Measurements from ENCODE around the gene TTC17.

DNA sequence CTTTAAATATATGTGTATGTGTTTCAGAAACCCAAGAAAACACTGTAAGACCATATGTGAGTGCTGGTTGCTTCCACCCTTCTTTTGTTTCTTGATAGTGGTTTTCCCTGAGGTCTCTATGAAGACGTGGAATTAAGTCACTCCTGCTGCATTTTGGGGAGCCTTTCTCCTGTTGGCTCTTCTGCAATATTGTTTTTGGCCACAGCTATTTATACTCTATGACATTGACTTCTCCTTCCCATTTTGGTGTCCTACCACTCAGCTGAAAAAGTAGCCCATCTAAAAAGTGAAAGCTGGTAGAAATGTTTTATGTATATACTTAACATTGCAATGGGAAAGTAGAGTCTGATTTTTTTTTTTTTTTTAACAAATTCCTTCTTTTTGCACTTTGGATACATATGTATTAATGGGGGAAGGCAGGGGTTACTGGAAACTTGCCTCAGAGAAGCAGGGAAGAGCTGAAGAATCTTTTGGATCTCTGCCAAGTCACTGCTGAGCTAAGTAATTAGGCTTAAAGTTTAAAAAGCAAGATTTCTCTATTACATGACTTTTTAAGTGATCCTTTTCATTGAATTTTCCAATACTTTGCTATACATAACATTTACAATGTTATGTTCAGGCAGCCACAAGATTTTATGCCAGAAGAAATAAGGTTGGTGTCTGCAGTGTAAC lies 1.8 kb downstream of the TTC17 start:
- TF ChIP-seq, protein P1, sequence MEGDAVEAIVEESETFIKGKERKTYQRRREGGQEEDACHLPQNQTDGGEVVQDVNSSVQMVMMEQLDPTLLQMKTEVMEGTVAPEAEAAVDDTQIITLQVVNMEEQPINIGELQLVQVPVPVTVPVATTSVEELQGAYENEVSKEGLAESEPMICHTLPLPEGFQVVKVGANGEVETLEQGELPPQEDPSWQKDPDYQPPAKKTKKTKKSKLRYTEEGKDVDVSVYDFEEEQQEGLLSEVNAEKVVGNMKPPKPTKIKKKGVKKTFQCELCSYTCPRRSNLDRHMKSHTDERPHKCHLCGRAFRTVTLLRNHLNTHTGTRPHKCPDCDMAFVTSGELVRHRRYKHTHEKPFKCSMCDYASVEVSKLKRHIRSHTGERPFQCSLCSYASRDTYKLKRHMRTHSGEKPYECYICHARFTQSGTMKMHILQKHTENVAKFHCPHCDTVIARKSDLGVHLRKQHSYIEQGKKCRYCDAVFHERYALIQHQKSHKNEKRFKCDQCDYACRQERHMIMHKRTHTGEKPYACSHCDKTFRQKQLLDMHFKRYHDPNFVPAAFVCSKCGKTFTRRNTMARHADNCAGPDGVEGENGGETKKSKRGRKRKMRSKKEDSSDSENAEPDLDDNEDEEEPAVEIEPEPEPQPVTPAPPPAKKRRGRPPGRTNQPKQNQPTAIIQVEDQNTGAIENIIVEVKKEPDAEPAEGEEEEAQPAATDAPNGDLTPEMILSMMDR (conservative IDR thresholded peaks at IDR 0.05; ENCODE audit: low read depth, low read length): no peak
- no peak for TF ChIP-seq EZH2 (IDR thresholded peaks at IDR 0.05; ENCODE audit: borderline replicate concordance, low read depth, low read length, poor library complexity, severe bottlenecking)

Measured in A673 (cell line).